PFSK-1 (cell line): ENCODE measurements around the gene FBXW9.

Source experiments
- FOXP2 ChIP-seq: optimal IDR thresholded peaks from 2 replicates; pipeline ENCODE3; 2011; ENCODE audit warnings: borderline replicate concordance, control low read depth, inconsistent platforms; ENCODE audit not compliant: insufficient read depth; ENCODE audit errors: extremely low read length, extremely low read depth
- POLR2AphosphoS5 ChIP-seq: IDR thresholded peaks from 2 replicates; pipeline ENCODE4 v1.6.1; 2012; ENCODE audit warnings: low read depth, mild to moderate bottlenecking, control low read depth, low read length, moderate library complexity
- SIN3A ChIP-seq: IDR thresholded peaks from 2 replicates; pipeline ENCODE4 v1.6.1; 2012; ENCODE audit warnings: mild to moderate bottlenecking, low read length, moderate library complexity, borderline replicate concordance; ENCODE audit not compliant: insufficient read depth
- TAF1 ChIP-seq: IDR thresholded peaks from 2 replicates; pipeline ENCODE4 v1.6.1; 2012; ENCODE audit warnings: low read length, control low read depth, borderline replicate concordance; ENCODE audit not compliant: insufficient read depth
- TF ChIP-seq, protein P1 (sequence below), 2 experiments: IDR thresholded peaks; 2 replicates each; pipeline versions ENCODE4 v1.6.1 to v1.8.0; 2011 to 2012; ENCODE audit warnings: low read depth in 2 of 2, low read length in 2 of 2, control low read depth in 1 of 2, inconsistent platforms in 1 of 2, mild to moderate bottlenecking in 1 of 2, moderate library complexity in 1 of 2; ENCODE audit not compliant: insufficient read depth in 1 of 2

FBXW9 gene

GRCh38 chr19:12641456-12641855, 55.0 kb downstream of the FBXW9 start:
- TF ChIP-seq, protein P1, sequence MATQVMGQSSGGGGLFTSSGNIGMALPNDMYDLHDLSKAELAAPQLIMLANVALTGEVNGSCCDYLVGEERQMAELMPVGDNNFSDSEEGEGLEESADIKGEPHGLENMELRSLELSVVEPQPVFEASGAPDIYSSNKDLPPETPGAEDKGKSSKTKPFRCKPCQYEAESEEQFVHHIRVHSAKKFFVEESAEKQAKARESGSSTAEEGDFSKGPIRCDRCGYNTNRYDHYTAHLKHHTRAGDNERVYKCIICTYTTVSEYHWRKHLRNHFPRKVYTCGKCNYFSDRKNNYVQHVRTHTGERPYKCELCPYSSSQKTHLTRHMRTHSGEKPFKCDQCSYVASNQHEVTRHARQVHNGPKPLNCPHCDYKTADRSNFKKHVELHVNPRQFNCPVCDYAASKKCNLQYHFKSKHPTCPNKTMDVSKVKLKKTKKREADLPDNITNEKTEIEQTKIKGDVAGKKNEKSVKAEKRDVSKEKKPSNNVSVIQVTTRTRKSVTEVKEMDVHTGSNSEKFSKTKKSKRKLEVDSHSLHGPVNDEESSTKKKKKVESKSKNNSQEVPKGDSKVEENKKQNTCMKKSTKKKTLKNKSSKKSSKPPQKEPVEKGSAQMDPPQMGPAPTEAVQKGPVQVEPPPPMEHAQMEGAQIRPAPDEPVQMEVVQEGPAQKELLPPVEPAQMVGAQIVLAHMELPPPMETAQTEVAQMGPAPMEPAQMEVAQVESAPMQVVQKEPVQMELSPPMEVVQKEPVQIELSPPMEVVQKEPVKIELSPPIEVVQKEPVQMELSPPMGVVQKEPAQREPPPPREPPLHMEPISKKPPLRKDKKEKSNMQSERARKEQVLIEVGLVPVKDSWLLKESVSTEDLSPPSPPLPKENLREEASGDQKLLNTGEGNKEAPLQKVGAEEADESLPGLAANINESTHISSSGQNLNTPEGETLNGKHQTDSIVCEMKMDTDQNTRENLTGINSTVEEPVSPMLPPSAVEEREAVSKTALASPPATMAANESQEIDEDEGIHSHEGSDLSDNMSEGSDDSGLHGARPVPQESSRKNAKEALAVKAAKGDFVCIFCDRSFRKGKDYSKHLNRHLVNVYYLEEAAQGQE (IDR thresholded peaks at IDR 0.05; ENCODE audit: insufficient read depth in 1 of 2, low read depth in 2 of 2, low read length in 2 of 2): no peak
- no peak for TF ChIP-seq FOXP2
- TF ChIP-seq TAF1: no peak
- TF ChIP-seq SIN3A: no peak
- TF ChIP-seq POLR2AphosphoS5: no peak

DNA sequence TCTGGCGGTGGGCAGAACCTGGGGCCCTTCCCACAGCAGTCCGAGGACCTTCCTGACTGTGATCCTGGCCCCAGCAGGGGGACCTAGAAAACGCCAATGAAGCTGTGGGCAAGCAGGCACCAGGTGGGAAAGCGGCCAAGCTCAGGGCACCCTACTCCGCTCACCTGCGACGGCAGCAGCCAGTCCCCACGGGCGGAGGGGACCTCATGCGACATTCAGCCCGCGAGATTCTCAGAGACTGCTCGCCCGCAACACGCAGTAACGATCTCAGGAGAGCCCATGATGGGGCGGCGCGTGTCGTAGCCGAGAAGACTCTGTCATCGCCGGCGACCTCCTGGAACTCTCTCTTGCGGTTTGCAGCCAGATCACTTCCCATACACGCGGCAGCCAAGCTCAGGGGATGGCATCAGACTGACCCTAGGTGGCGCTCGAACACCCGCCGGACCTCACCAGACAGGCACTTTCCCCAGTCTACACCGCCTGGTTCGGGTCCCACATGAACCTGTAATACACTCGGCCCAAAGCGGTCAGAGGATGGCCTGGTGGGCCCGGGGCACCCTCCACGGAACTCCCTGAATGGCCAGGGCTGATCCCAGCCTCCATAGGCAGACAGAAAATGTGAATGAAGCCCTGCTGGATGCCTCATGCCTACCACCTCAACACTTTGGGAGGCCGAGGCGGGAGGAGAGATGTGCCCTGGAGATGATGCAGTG, 56.4 kb downstream of the FBXW9 start:
- no peak for TF ChIP-seq SIN3A
- no peak for TF ChIP-seq TAF1
- no peak for TF ChIP-seq POLR2AphosphoS5
- TF ChIP-seq FOXP2: no peak
- TF ChIP-seq, protein P1 (IDR thresholded peaks at IDR 0.05; ENCODE audit: insufficient read depth in 1 of 2, low read depth in 2 of 2, low read length in 2 of 2): no peak
